ENCODE data around the gene KCTD21. TPM values are rescaled to one million over a fixed set of nuclear protein-coding genes. Genes with fewer than 3 reads are reported as not detected.
A peak's percentile ranks its signal among the peaks of the same experiment; 100 is the strongest.

Gene KCTD21
- total RNA-seq, 2 experiments from 2014 or later: 4.1 to 5.2 TPM

GRCh38 chr11:78195917-78196560 is 7.6 kb upstream of the KCTD21 start:
- no peaks in the 10 kb centered on the region for H3K9me3 Mint-ChIP-seq
- ATAC-seq: no peak
- intact Hi-C loops (cut with micrococcal nuclease): no loop called here
- H3K36me3 Mint-ChIP-seq (ENCODE audit: low read depth): peaks cover 5% of the 10 kb centered on the region
- H3K27ac Mint-ChIP-seq: no peak overlapping the region
- POLR2A ChIA-PET: no interaction called here
- no peaks in the 10 kb centered on the region for H3K27me3 Mint-ChIP-seq
- peaks cover 24% of the 10 kb centered on the region for H3K4me1 Mint-ChIP-seq (ENCODE audit: low read depth)
- CTCF ChIA-PET: no interaction called here
- TF ChIP-seq CTCF (IDR thresholded peaks at IDR 0.05): no peak
- no peak overlapping the region for H3K4me3 Mint-ChIP-seq
- no peak for DNase-seq

DNA sequence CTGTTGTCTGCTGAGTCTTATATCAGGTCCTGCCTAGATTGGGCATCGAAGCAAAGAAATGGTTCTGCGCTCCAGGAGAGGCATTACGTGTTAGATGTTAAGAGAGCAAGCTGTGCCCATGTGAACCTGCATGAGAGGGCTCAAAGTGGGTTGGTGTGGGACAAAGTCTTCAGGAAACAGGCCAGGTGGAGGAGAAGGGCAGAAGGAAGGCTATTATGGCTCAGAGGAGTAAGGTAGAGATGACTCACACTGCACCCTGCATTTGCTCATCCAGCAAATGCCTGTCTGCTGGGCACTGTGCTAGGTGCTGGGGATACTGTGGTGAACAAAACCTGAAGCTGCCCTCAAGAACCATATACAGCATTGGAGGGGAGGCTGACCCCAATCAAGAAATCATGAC is 6.1 kb upstream of the KCTD21 start:
- DNase-seq (no peak), ATAC-seq (no peak)
- ChIA-PET POLR2A (interaction anchor here (1.1 kb wide), 1 partner anchor 8 kb away, joined by 3 read pairs; no protein-coding TSS in a partner anchor), CTCF (interaction anchor here (1.7 kb wide), 1 partner anchor 8 kb away, joined by 6 read pairs; no protein-coding TSS in a partner anchor)
- no peak for TF ChIP-seq CTCF (IDR thresholded peaks at IDR 0.05)
- no peaks in the 10 kb centered on the region for H3K9me3 Mint-ChIP-seq
- intact Hi-C loops (cut with micrococcal nuclease): no loop called here
- H3K4me3 Mint-ChIP-seq: no peak overlapping the region
- H3K36me3 Mint-ChIP-seq (ENCODE audit: low read depth): peaks cover 1% of the 10 kb centered on the region
- no peaks in the 10 kb centered on the region for H3K27me3 Mint-ChIP-seq
- H3K27ac Mint-ChIP-seq: no peak overlapping the region
- H3K4me1 Mint-ChIP-seq (ENCODE audit: low read depth): peaks cover 35% of the 10 kb centered on the region

GRCh38 chr11:78193806-78194205 is 5.4 kb upstream of the KCTD21 start:
- DNase-seq: no peak
- no peak for TF ChIP-seq CTCF (IDR thresholded peaks at IDR 0.05)
- no peak for ATAC-seq
- no peaks in the 10 kb centered on the region for H3K9me3 Mint-ChIP-seq
- intact Hi-C loops (cut with micrococcal nuclease): no loop called here
- no peak overlapping the region for H3K4me3 Mint-ChIP-seq
- CTCF ChIA-PET: interaction anchor here (1.7 kb wide), 1 partner anchor 9 kb away, joined by 6 read pairs; no protein-coding TSS in a partner anchor
- H3K4me1 Mint-ChIP-seq (ENCODE audit: low read depth): peaks cover 35% of the 10 kb centered on the region
- no peaks in the 10 kb centered on the region for H3K27me3 Mint-ChIP-seq
- no peak overlapping the region for H3K27ac Mint-ChIP-seq
- POLR2A ChIA-PET: no interaction called here
- H3K36me3 Mint-ChIP-seq (ENCODE audit: low read depth): peaks cover 1% of the 10 kb centered on the region

- H3K4me1 Mint-ChIP-seq (ENCODE audit: low read depth): peaks cover 35% of the 10 kb centered on the region
- ChIA-PET CTCF (interaction anchor here (1.7 kb wide), 1 partner anchor 10 kb away, joined by 6 read pairs; no protein-coding TSS in a partner anchor), POLR2A (interaction anchor here (0.9 kb wide), 1 partner anchor 10 kb away, joined by 3 read pairs; no protein-coding TSS in a partner anchor)
- TF ChIP-seq CTCF (IDR thresholded peaks at IDR 0.05): no peak
- intact Hi-C loops (cut with micrococcal nuclease): no loop called here
- no peaks in the 10 kb centered on the region for H3K27me3 Mint-ChIP-seq
- no peak overlapping the region for H3K4me3 Mint-ChIP-seq
- peak; percentile 56 for DNase-seq
- H3K36me3 Mint-ChIP-seq (ENCODE audit: low read depth): peaks cover 1% of the 10 kb centered on the region
- peak overlapping the region; percentile 84 for H3K27ac Mint-ChIP-seq
- H3K9me3 Mint-ChIP-seq: no peaks in the 10 kb centered on the region
- ATAC-seq: no peak
These were observed 4.5 kb upstream of the KCTD21 start for GRCh38 chr11:78192911-78193351.

- no peak overlapping the region for H3K27ac Mint-ChIP-seq
- TF ChIP-seq CTCF (IDR thresholded peaks at IDR 0.05): no peak
- no peaks in the 10 kb centered on the region for H3K9me3 Mint-ChIP-seq
- peak; percentile 20 for DNase-seq
- H3K36me3 Mint-ChIP-seq (ENCODE audit: low read depth): peaks cover 1% of the 10 kb centered on the region
- ChIA-PET CTCF (no interaction called here), POLR2A (interaction anchor here (0.9 kb wide), 1 partner anchor 11 kb away, joined by 3 read pairs; no protein-coding TSS in a partner anchor)
- H3K27me3 Mint-ChIP-seq: no peaks in the 10 kb centered on the region
- intact Hi-C loops (cut with micrococcal nuclease): no loop called here
- H3K4me1 Mint-ChIP-seq (ENCODE audit: low read depth): peaks cover 39% of the 10 kb centered on the region
- ATAC-seq: no peak
- no peak overlapping the region for H3K4me3 Mint-ChIP-seq
These were observed 3.8 kb upstream of the KCTD21 start for GRCh38 chr11:78192223-78192719.
